ENCODE measurements around the gene TMEM151B.
A peak's percentile ranks its signal among the peaks of the same experiment; 100 is the strongest.

The TMEM151B gene

GRCh38 chr6:44284121-44284520 is 13.9 kb downstream of the TMEM151B start:
- Histone ChIP-seq H3K4me3 (no peak overlapping the region), H3K4me1 (no peaks in the 10 kb centered on the region), H3K27me3 (ENCODE audit: low read depth) (peaks cover 29% of the 10 kb centered on the region), H3K9me3 (no peaks in the 10 kb centered on the region), H3K36me3 (replicated peaks) (no peaks in the 10 kb centered on the region)
- DNase-seq (ENCODE audit: low spot score in 2 of 2): no peak
- in situ Hi-C loops (cut with MboI; ENCODE audit: low sequenced_read_pairs): no loop called here

GRCh38 chr6:44284867-44285266 is 14.6 kb downstream of the TMEM151B start:
- Histone ChIP-seq H3K36me3 (replicated peaks) (no peaks in the 10 kb centered on the region), H3K4me1 (no peaks in the 10 kb centered on the region), H3K9me3 (no peaks in the 10 kb centered on the region), H3K4me3 (no peak overlapping the region), H3K27me3 (ENCODE audit: low read depth) (peaks cover 37% of the 10 kb centered on the region)
- in situ Hi-C loops (cut with MboI; ENCODE audit: low sequenced_read_pairs): no loop called here
- no peak for DNase-seq (ENCODE audit: low spot score in 2 of 2)

GRCh38 chr6:44285552-44286284 is 15.5 kb downstream of the TMEM151B start:
- H3K4me1 ChIP-seq: no peaks in the 10 kb centered on the region
- H3K4me3 ChIP-seq: no peak overlapping the region
- H3K27me3 ChIP-seq (ENCODE audit: low read depth): peaks cover 45% of the 10 kb centered on the region
- DNase-seq (ENCODE audit: low spot score in 2 of 2): peak in 1 of 2 experiments; percentile 44
- in situ Hi-C loops (cut with MboI; ENCODE audit: low sequenced_read_pairs): no loop called here
- H3K9me3 ChIP-seq: no peaks in the 10 kb centered on the region
- no peaks in the 10 kb centered on the region for H3K36me3 ChIP-seq (replicated peaks)

- in situ Hi-C loops (cut with MboI; ENCODE audit: low sequenced_read_pairs): no loop called here
- no peaks in the 10 kb centered on the region for H3K9me3 ChIP-seq
- no peaks in the 10 kb centered on the region for H3K36me3 ChIP-seq (replicated peaks)
- H3K4me1 ChIP-seq: no peaks in the 10 kb centered on the region
- peaks cover 50% of the 10 kb centered on the region for H3K27me3 ChIP-seq (ENCODE audit: low read depth)
- no peak overlapping the region for H3K4me3 ChIP-seq
- no peak for DNase-seq (ENCODE audit: low spot score in 2 of 2)
Measured at GRCh38 chr6:44286285-44286565, 16.0 kb downstream of the TMEM151B start.

GRCh38 chr6:44286747-44287146 is 16.5 kb downstream of the TMEM151B start:
- Histone ChIP-seq H3K9me3 (no peaks in the 10 kb centered on the region), H3K4me3 (no peak overlapping the region), H3K27me3 (ENCODE audit: low read depth) (peaks cover 55% of the 10 kb centered on the region), H3K4me1 (no peaks in the 10 kb centered on the region), H3K36me3 (replicated peaks) (no peaks in the 10 kb centered on the region)
- in situ Hi-C loops (cut with MboI; ENCODE audit: low sequenced_read_pairs): no loop called here
- no peak for DNase-seq (ENCODE audit: low spot score in 2 of 2)

- in situ Hi-C loops (cut with MboI; ENCODE audit: low sequenced_read_pairs): no loop called here
- H3K9me3 ChIP-seq: no peaks in the 10 kb centered on the region
- peaks cover 64% of the 10 kb centered on the region for H3K27me3 ChIP-seq (ENCODE audit: low read depth)
- no peak overlapping the region for H3K4me3 ChIP-seq
- H3K36me3 ChIP-seq (replicated peaks): no peaks in the 10 kb centered on the region
- DNase-seq (ENCODE audit: low spot score in 2 of 2): no peak
- H3K4me1 ChIP-seq: no peaks in the 10 kb centered on the region
Measured at GRCh38 chr6:44289726-44290260, 19.5 kb downstream of the TMEM151B start.

GRCh38 chr6:44291841-44292240 is 21.6 kb downstream of the TMEM151B start:
- Histone ChIP-seq H3K4me3 (no peak overlapping the region), H3K27me3 (ENCODE audit: low read depth) (peaks cover 63% of the 10 kb centered on the region), H3K36me3 (replicated peaks) (no peaks in the 10 kb centered on the region), H3K9me3 (no peaks in the 10 kb centered on the region), H3K4me1 (no peaks in the 10 kb centered on the region)
- DNase-seq (ENCODE audit: low spot score in 2 of 2): no peak
- in situ Hi-C loops (cut with MboI; ENCODE audit: low sequenced_read_pairs): no loop called here

GRCh38 chr6:44292661-44293365 is 22.6 kb downstream of the TMEM151B start:
- Histone ChIP-seq H3K27me3 (ENCODE audit: low read depth) (peaks cover 72% of the 10 kb centered on the region), H3K4me3 (no peak overlapping the region), H3K4me1 (no peaks in the 10 kb centered on the region), H3K9me3 (no peaks in the 10 kb centered on the region), H3K36me3 (replicated peaks) (no peaks in the 10 kb centered on the region)
- in situ Hi-C loops (cut with MboI; ENCODE audit: low sequenced_read_pairs): no loop called here
- no peak for DNase-seq (ENCODE audit: low spot score in 2 of 2)

GRCh38 chr6:44294832-44295791 is 24.9 kb downstream of the TMEM151B start:
- DNase-seq (ENCODE audit: low spot score in 2 of 2): no peak
- Histone ChIP-seq H3K4me1 (no peaks in the 10 kb centered on the region), H3K27me3 (ENCODE audit: low read depth) (peaks cover 64% of the 10 kb centered on the region), H3K4me3 (no peak overlapping the region), H3K36me3 (replicated peaks) (peaks cover 1% of the 10 kb centered on the region), H3K9me3 (no peaks in the 10 kb centered on the region)
- in situ Hi-C loops (cut with MboI; ENCODE audit: low sequenced_read_pairs): no loop called here

- peak overlapping the region; percentile 11; the same call in 1 of the 2 replicates for H3K4me3 ChIP-seq
- peaks cover 17% of the 10 kb centered on the region for H3K36me3 ChIP-seq (replicated peaks)
- peak in 1 of 2 experiments; percentile 54 for DNase-seq (ENCODE audit: low spot score in 2 of 2)
- in situ Hi-C loops (cut with MboI; ENCODE audit: low sequenced_read_pairs): no loop called here
- no peaks in the 10 kb centered on the region for H3K4me1 ChIP-seq
- H3K27me3 ChIP-seq (ENCODE audit: low read depth): peaks cover 42% of the 10 kb centered on the region
- no peaks in the 10 kb centered on the region for H3K9me3 ChIP-seq
Measured at GRCh38 chr6:44297063-44298038, 27.1 kb downstream of the TMEM151B start.

- H3K4me3 ChIP-seq: no peak overlapping the region
Measured at GRCh38 chr6:44298055-44298803, 28.0 kb downstream of the TMEM151B start.

GRCh38 chr6:44298864-44299263 is 28.6 kb downstream of the TMEM151B start:
- no peaks in the 10 kb centered on the region for H3K9me3 ChIP-seq

More at GRCh38 chr6:44298055-44298803, 28.0 kb downstream of the TMEM151B start:
- Histone ChIP-seq H3K36me3 (replicated peaks) (peaks cover 26% of the 10 kb centered on the region), H3K27me3 (ENCODE audit: low read depth) (peaks cover 37% of the 10 kb centered on the region), H3K4me1 (no peaks in the 10 kb centered on the region), H3K9me3 (no peaks in the 10 kb centered on the region)
- in situ Hi-C loops (cut with MboI; ENCODE audit: low sequenced_read_pairs): no loop called here
- no peak for DNase-seq (ENCODE audit: low spot score in 2 of 2)

More at GRCh38 chr6:44298864-44299263, 28.6 kb downstream of the TMEM151B start:
- H3K27me3 ChIP-seq (ENCODE audit: low read depth): peaks cover 32% of the 10 kb centered on the region
- no peak overlapping the region for H3K4me3 ChIP-seq
- H3K36me3 ChIP-seq (replicated peaks): peaks cover 33% of the 10 kb centered on the region
- no peaks in the 10 kb centered on the region for H3K4me1 ChIP-seq
- no peak for DNase-seq (ENCODE audit: low spot score in 2 of 2)
- in situ Hi-C loops (cut with MboI; ENCODE audit: low sequenced_read_pairs): no loop called here

Data from HAP-1 (cell line).